Osteoblast (primary cell): ENCODE data around the gene MUC4. TPM values are rescaled to one million over a fixed set of nuclear protein-coding genes. Genes with fewer than 3 reads are reported as not detected.

Experiments used
- DNase-seq: peaks from one replicate; pipeline ENCODE4 v3.0.0; 2011; ENCODE audit warnings: low spot score, mixed read lengths; ENCODE audit not compliant: insufficient read length; ENCODE audit errors: missing footprints
- H2AFZ ChIP-seq: 2 replicates; pipeline ENCODE4 v1.6.0; 2011; ENCODE audit warnings: mild to moderate bottlenecking, low read length
- H3K27ac ChIP-seq: 2 replicates; pipeline ENCODE4 v1.5.1; 2011; ENCODE audit warnings: mild to moderate bottlenecking, low read depth, low read length, moderate library complexity
- H3K27me3 ChIP-seq: 2 replicates; pipeline ENCODE4 v1.6.0; 2012; ENCODE audit warnings: mild to moderate bottlenecking, control low read depth, inconsistent platforms, low read length, moderate library complexity; ENCODE audit not compliant: insufficient read depth
- H3K36me3 ChIP-seq: 2 replicates; pipeline ENCODE4 v1.5.1; 2011; ENCODE audit warnings: mild to moderate bottlenecking, low read length, control low read depth, moderate library complexity; ENCODE audit not compliant: insufficient read depth
- H3K4me1 ChIP-seq: 2 replicates; pipeline ENCODE4 v1.5.1; 2011; ENCODE audit warnings: mild to moderate bottlenecking, low read length, control low read depth, moderate library complexity; ENCODE audit not compliant: insufficient read depth
- H3K4me2 ChIP-seq: 2 replicates; pipeline ENCODE4 v1.6.0; 2011; ENCODE audit warnings: mild to moderate bottlenecking, low read length; ENCODE audit not compliant: insufficient read depth
- H3K4me3 ChIP-seq: fragments of 200-600 bp; sonication (generic); 3 replicates; pipeline ENCODE4 v1.5.1; 2012; ENCODE audit warnings: mild to moderate bottlenecking, low read length, inconsistent platforms; ENCODE audit not compliant: insufficient read depth
- H3K79me2 ChIP-seq: 2 replicates; pipeline ENCODE4 v1.6.0; 2012; ENCODE audit warnings: mild to moderate bottlenecking, low read length, control low read depth, inconsistent platforms; ENCODE audit not compliant: insufficient read depth
- H3K9me3 ChIP-seq: 2 replicates; pipeline ENCODE4 v1.5.1; 2011; ENCODE audit warnings: low read depth, low read length, control low read depth
- H4K20me1 ChIP-seq: 2 replicates; pipeline ENCODE4 v1.6.0; 2012; ENCODE audit warnings: mild to moderate bottlenecking, low read length, control low read depth; ENCODE audit not compliant: insufficient read depth
- total RNA-seq: library from RNA; depleted of rRNA; stranded (reverse); fragments of >200 nt; gene quantifications from 2 replicates; pipeline ENCODE4 v1.2.3, GENCODE V29; 2012
- TF ChIP-seq, protein P1 (sequence below): IDR thresholded peaks from 2 replicates; pipeline ENCODE4 v1.5.1; 2011; ENCODE audit warnings: mild to moderate bottlenecking, low read depth, low read length, moderate library complexity; ENCODE audit errors: extremely low read depth

Gene MUC4
- total RNA-seq, 1 donor = not detected

DNA sequence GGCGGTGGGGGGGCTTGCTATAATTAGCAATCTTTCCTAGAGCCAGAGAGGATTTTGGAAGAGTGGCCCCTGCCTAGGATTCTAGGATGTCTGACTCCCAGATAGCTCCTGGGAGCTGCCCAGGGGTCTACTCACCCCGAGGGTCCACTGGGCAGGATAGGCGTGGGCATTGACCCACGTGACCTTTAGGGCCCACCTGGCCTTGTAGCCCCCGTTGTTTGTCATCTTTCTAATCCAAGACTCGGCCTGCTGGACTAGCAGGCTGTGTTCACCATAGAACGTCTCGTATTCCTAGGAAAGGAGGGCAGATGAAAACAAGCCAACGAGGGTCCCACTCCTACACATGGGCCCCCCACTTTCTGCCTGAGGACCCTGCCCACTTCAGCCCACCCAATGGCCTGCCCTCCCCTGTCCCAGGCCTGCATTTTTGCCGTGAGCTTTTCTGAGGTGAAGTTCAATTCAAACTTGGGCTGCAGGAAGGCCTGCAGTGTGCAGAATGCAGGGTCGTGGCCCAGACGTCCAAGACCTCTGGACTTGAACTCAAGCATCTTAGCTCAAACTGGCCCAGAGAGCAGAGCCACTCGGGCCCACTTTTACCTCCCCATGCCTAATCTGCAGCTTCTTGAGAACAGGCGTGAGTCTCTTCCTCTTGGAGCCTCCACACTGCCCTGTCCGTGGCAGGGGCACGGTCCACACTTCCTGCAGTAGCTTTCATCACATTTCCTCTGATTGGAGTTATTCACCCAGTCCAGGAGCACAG, 41.5 kb downstream of the MUC4 start:
- H3K27me3 ChIP-seq = no peaks in the 10 kb centered on the region
- no peak overlapping the region for H3K27ac ChIP-seq
- H3K4me3 ChIP-seq = no peak overlapping the region
- H3K79me2 ChIP-seq = no peaks in the 10 kb centered on the region
- H3K36me3 ChIP-seq = no peaks in the 10 kb centered on the region
- DNase-seq = peak; percentile 58
- H3K4me1 ChIP-seq = no peaks in the 10 kb centered on the region
- H3K4me2 ChIP-seq = no peak overlapping the region
- TF ChIP-seq, protein P1, sequence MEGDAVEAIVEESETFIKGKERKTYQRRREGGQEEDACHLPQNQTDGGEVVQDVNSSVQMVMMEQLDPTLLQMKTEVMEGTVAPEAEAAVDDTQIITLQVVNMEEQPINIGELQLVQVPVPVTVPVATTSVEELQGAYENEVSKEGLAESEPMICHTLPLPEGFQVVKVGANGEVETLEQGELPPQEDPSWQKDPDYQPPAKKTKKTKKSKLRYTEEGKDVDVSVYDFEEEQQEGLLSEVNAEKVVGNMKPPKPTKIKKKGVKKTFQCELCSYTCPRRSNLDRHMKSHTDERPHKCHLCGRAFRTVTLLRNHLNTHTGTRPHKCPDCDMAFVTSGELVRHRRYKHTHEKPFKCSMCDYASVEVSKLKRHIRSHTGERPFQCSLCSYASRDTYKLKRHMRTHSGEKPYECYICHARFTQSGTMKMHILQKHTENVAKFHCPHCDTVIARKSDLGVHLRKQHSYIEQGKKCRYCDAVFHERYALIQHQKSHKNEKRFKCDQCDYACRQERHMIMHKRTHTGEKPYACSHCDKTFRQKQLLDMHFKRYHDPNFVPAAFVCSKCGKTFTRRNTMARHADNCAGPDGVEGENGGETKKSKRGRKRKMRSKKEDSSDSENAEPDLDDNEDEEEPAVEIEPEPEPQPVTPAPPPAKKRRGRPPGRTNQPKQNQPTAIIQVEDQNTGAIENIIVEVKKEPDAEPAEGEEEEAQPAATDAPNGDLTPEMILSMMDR = no peak
- H2AFZ ChIP-seq = no peak overlapping the region
- no peaks in the 10 kb centered on the region for H3K9me3 ChIP-seq
- no peaks in the 10 kb centered on the region for H4K20me1 ChIP-seq

DNA sequence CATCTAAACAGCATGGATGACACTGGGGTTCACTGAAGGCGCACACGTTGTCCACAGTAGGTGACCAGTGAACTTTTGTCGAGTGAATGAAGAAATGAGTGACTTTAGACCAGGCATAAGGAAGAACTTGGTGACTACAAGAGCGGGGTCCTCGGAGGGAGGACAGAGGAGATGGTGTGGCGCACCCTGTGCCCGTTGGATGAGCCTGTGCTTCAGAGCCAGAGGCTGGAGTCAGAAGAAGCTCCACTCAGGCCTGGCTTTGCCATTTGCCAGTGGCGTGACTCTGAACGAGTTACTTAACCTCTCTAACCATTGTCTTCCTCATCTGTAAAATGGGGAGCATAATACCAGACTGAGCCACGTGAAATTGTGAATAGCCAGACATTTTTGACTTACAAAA, 42.2 kb downstream of the MUC4 start:
- Histone ChIP-seq H4K20me1 (no peaks in the 10 kb centered on the region), H3K79me2 (no peaks in the 10 kb centered on the region), H3K4me3 (no peak overlapping the region), H3K9me3 (no peaks in the 10 kb centered on the region), H3K36me3 (no peaks in the 10 kb centered on the region), H3K27ac (no peak overlapping the region), H3K27me3 (no peaks in the 10 kb centered on the region), H3K4me1 (no peaks in the 10 kb centered on the region), H3K4me2 (no peak overlapping the region), H2AFZ (no peak overlapping the region)
- DNase-seq = peak; percentile 37
- TF ChIP-seq, protein P1 = no peak

DNA sequence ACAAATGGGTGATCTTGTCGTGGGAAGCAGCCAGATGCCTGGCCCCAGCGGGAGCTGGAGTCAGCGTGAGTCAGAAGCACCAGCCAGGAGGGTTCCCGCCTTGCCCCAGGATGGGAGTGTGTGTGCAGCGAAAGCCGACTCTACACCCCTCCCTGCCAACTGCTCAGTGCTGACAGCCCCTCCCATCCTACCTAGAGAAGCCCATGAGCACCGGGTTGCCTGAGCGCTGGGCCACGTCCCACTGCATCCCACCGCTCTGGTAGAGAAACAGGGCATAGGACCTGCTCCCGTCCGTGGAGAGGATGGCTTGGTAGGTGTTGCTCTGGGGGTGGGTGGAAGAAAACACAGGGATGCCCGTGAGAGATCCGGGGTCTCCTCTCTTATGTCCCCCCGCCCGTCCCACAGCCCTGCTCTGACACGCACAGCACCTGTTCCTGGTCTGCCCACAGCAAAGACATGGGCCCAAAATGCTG, 42.9 kb downstream of the MUC4 start:
- no peaks in the 10 kb centered on the region for H3K27me3 ChIP-seq
- no peaks in the 10 kb centered on the region for H3K9me3 ChIP-seq
- H4K20me1 ChIP-seq = no peaks in the 10 kb centered on the region
- no peaks in the 10 kb centered on the region for H3K79me2 ChIP-seq
- H3K4me2 ChIP-seq = no peak overlapping the region
- no peak overlapping the region for H3K4me3 ChIP-seq
- DNase-seq = peak; percentile 88
- TF ChIP-seq, protein P1 = no peak
- H3K27ac ChIP-seq = no peak overlapping the region
- no peak overlapping the region for H2AFZ ChIP-seq
- no peaks in the 10 kb centered on the region for H3K36me3 ChIP-seq
- H3K4me1 ChIP-seq = no peaks in the 10 kb centered on the region

DNA sequence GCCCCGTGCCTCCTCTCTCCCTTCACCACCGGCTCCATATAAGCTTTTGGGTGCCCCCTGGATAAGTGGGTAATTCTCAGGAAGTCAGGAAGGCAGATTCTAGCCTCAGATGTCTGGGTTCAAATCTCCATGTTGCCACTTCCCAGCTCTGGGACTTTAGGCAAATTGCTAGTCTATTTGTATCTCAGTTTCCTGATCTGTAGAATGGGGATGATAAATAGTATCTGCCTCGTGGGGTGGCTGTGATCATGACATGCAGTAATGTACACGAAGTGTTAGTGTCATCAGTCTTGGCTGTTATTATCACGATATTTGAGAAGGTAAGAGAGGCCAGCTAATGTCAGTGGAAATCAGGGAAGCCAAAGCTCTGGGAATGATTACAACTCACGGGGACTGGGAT, 43.3 kb downstream of the MUC4 start:
- DNase-seq = peak; percentile 82
- Histone ChIP-seq H3K79me2 (no peaks in the 10 kb centered on the region), H4K20me1 (no peaks in the 10 kb centered on the region), H3K36me3 (no peaks in the 10 kb centered on the region), H3K4me2 (no peak overlapping the region), H2AFZ (no peak overlapping the region), H3K4me1 (no peaks in the 10 kb centered on the region), H3K4me3 (no peak overlapping the region), H3K27me3 (no peaks in the 10 kb centered on the region), H3K9me3 (no peaks in the 10 kb centered on the region), H3K27ac (no peak overlapping the region)
- TF ChIP-seq, protein P1 = no peak
